Fibroblast of peridontal ligament (primary cell): ENCODE data around the gene ARAP1.

Source experiments
- DNase-seq: peaks from one replicate; pipeline ENCODE4 v3.0.0-alpha.2; 2010; ENCODE audit errors: extremely low read depth

The ARAP1 gene

GRCh38 chr11:72762641-72763304 lies 10.6 kb upstream of the ARAP1 start:
- DNase-seq = no peak

GRCh38 chr11:72760539-72761405 lies 8.6 kb upstream of the ARAP1 start:
- DNase-seq = peak; percentile 60

- no peak for DNase-seq
Measured at GRCh38 chr11:72759468-72759985, 7.3 kb upstream of the ARAP1 start.

GRCh38 chr11:72758690-72759389 lies 6.6 kb upstream of the ARAP1 start:
- DNase-seq = peak; percentile 28

GRCh38 chr11:72758304-72758689 lies 6.1 kb upstream of the ARAP1 start:
- peak; percentile 15 for DNase-seq

- DNase-seq = no peak
Measured at GRCh38 chr11:72755713-72756285, 3.6 kb upstream of the ARAP1 start.

- no peak for DNase-seq
Measured at GRCh38 chr11:72754544-72755155, 2.4 kb upstream of the ARAP1 start.

GRCh38 chr11:72754149-72754543 lies 1.9 kb upstream of the ARAP1 start:
- no peak for DNase-seq

GRCh38 chr11:72753341-72754148 lies 1.3 kb upstream of the ARAP1 start:
- DNase-seq = no peak

- DNase-seq = no peak
Measured at GRCh38 chr11:72751116-72752087, 806 bp downstream of the ARAP1 start.

- no peak for DNase-seq
Measured at GRCh38 chr11:72750556-72751115, 1.6 kb downstream of the ARAP1 start.

GRCh38 chr11:72750086-72750485 lies 2.1 kb downstream of the ARAP1 start:
- DNase-seq = no peak

GRCh38 chr11:72747289-72747855 lies 4.8 kb downstream of the ARAP1 start:
- DNase-seq = no peak

GRCh38 chr11:72746821-72747220 lies 5.4 kb downstream of the ARAP1 start:
- no peak for DNase-seq

- DNase-seq = no peak
Measured at GRCh38 chr11:72745925-72746550, 6.2 kb downstream of the ARAP1 start.

GRCh38 chr11:72745511-72745910 lies 6.7 kb downstream of the ARAP1 start:
- no peak for DNase-seq

GRCh38 chr11:72744474-72744873 lies 7.7 kb downstream of the ARAP1 start:
- DNase-seq = no peak
